Activated CD4-positive, alpha-beta T cell treated with anti-CD3 and anti-CD28 coated beads, Interleukin-2, amount 50 U/mL, for 24 hours (primary cell): ENCODE measurements around the gene TRIM15.
A peak's percentile ranks its signal among the peaks of the same experiment; 100 is the strongest.
"Not testable (repeated sequence)": the region's sequence is repeated elsewhere in the genome, so short reads cannot be mapped to it uniquely, and the experiment has no call there.

Experiments
- DNase-seq, 2 donors: peaks; one replicate each; pipeline ENCODE4 v3.0.0-alpha.2; 2020; ENCODE audit warnings: low read depth in 1 of 2, low spot score in 1 of 2

TRIM15 gene

GRCh38 chr6:30162265-30163089, 869 bp upstream of the TRIM15 start:
- no peak for DNase-seq

GRCh38 chr6:30163918-30164654, 740 bp downstream of the TRIM15 start:
- DNase-seq = no peak

DNA sequence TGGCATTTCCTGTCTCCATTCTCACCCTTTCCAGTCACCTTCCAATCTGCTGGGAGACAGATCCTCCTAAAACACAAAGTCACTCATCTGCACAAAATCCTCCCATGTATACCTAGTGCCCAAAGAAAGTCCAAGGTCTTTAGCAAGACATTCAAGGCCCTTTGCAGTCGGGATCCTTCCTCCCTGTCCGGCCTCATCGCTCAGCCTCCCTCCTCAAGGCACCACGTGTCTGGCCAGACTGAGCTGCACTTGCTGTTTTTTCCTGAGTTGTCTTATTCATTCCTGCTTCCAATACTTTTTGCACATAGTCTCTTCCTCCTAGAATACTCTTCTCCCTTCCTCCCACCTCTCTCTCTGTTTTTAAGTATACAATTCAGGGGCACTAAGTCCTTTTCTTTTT, 1.4 kb downstream of the TRIM15 start:
- DNase-seq = no peak

DNA sequence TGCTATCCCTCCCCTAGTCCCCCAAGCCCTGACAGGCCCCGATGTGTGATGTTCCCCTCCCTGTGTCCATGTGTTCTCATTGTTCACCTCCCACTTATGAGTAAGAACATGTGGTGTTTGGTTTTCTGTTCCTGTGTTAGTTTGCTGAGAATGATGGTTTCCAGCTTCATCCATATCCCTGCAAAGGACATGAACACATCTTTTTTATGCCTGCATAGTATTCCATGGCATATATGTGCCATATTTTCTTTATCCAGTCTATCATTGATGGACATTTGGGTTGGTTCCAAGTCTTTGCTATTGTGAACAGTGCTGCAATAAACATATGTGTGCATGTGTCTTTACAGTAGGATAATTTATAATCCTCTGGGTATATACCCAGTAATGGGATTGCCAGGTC, 1.9 kb downstream of the TRIM15 start:
- DNase-seq = not testable (repeated sequence)

GRCh38 chr6:30167101-30167500, 3.8 kb downstream of the TRIM15 start:
- DNase-seq = peak in 1 of 2 donors; percentile 10

- no peak for DNase-seq
Measured at GRCh38 chr6:30168741-30169140, 5.4 kb downstream of the TRIM15 start.

DNA sequence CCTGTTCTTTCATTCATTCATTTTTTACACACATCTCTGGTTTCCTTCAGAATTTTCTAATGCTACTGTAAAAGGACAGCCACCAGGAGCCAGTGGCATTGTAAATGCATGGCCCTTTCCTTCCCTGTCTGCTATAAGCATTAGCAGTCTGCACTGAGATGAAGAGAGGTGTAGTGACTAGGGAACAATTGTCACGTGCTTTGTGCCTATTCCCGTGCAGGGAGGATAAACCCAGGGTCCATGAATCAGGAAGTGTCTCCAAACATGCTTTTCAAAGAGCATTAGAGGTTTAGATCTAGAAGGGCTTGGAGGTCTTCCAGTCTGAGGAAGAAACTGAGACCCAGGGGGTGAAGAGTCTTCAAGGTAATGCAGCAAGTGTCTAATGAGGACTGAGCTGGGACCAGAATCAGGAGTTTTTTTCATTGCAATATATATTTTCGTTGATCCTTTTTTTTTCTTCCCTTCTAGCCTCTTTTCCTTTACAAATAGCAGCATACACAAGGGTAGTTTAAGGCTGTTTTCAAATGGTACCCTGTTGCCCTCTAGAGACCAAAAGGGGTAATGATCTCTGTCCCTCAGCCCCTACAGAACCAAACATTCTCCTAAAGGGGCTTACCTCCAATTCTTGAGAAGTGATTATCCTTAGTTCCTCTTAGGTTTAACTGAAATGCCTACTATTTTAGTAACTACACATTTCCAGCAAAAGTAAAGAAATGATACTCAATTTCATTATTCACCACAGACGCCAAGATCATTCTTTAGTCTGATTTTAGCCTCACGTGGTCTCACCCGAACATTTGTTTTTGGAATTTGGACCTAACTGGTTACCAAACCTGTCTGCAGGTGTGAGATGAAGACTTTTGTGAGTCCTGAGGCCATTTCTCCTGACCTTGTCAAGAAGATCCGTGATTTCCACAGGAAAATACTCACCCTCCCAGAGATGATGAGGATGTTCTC, 6.6 kb downstream of the TRIM15 start:
- peak in 1 of 2 donors; percentile 24 for DNase-seq

DNA sequence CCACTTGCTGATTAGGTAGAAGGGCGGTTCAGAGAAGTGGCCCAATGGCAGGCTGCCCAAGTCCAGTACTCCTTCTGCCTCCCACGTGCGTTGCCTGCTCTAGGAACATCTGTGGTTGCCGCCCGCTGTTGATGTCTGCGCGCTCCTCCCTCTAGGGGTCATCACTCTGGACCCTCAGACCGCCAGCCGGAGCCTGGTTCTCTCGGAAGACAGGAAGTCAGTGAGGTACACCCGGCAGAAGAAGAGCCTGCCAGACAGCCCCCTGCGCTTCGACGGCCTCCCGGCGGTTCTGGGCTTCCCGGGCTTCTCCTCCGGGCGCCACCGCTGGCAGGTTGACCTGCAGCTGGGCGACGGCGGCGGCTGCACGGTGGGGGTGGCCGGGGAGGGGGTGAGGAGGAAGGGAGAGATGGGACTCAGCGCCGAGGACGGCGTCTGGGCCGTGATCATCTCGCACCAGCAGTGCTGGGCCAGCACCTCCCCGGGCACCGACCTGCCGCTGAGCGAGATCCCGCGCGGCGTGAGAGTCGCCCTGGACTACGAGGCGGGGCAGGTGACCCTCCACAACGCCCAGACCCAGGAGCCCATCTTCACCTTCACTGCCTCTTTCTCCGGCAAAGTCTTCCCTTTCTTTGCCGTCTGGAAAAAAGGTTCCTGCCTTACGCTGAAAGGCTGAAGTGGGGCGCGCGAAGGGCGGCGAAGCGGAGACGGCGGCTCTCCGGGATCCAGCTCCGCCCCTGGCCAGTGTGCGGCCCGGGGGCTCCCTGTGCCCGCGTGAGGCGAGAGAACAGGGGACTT, 8.5 kb downstream of the TRIM15 start:
- DNase-seq = no peak

GRCh38 chr6:30172681-30173080, 9.3 kb downstream of the TRIM15 start:
- no peak for DNase-seq

GRCh38 chr6:30175765-30176164, 12.4 kb downstream of the TRIM15 start:
- DNase-seq = no peak

DNA sequence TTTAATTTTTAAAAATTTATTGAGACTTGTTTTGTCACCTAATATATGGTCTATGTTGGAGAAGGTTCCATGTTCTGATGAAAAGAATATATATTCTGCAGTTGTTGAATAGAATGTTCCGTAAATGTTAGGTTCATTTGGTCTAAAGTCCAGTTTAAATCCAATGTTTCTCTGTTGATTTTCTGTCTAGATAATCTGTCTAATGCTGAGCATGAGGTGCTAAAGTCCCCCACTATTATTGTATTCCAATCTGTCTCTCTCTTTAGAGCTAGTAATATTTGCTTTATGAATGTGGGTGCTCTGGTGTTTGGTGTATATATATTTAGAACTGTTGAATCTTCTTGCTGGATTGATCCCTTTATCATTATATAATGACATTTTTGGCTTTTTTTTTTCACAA, 15.5 kb downstream of the TRIM15 start:
- no peak for DNase-seq

DNA sequence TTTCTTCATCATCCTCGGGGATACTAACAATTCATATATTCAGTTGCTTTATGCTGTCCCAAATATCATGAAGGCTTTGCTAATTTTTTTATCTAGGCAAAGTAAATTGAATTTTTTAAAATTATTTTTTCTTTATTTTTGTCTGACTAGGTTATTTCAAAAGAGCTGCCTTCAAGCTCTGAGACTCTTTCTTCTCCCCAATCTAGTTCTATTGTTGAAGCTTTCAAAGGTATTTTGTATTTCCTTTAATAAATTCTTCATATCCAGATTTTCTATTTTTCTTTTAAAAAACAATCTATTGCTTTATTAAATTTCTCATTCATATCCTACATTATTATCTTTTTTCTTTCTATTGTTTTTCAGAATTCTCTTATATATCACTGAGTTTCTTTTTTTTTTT, 16.8 kb downstream of the TRIM15 start:
- DNase-seq = no peak

DNA sequence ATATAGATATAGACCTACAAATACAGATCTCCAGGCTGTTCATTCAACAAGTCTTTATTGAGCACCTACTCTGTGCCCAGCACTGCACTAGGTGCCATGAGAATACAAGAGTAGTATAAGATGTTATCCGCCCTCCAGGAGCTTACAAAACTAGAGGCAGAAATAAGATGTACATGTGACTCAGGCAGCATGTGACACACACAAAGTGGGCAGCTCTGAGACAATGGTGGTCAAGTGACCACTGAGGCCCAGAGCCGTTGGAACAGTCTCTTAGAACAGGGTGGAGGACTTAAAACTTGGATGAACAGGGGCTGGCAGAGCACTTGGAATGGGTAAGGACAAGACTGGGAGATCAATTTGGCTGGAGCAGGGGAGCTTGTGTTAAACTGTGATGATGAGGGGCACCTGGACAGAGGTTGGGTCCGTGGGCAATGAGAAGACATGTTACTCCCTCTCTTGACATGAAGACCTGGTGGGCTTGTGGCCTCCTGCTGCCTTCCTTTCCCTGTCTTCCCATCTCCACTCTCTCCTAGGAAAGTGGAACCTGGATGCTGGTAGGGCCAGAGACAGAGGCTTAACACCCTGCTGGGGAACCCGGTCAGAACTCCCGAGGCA, 21.2 kb downstream of the TRIM15 start:
- no peak for DNase-seq

- no peak for DNase-seq
Measured at GRCh38 chr6:30185846-30186484, 22.6 kb downstream of the TRIM15 start.

DNA sequence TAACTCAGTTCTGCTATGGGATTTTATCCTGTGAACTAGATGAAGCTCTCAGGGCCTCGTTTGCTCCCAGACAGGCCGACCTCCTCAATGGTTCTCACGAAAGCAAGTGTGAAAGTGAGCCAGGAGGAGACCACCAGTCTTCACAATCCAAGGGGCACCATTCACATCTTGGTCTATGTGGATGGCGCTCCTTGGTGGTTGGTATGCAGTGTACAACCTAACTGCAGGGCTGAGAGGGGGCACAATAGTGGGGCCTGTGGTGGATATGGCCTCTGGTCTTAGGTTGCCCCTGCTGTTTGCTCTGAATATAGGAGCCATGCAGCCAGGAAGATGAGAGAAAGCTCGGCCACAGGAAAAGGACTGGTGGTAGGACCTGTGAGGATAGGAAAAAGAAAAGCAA, 25.2 kb downstream of the TRIM15 start:
- no peak for DNase-seq

DNA sequence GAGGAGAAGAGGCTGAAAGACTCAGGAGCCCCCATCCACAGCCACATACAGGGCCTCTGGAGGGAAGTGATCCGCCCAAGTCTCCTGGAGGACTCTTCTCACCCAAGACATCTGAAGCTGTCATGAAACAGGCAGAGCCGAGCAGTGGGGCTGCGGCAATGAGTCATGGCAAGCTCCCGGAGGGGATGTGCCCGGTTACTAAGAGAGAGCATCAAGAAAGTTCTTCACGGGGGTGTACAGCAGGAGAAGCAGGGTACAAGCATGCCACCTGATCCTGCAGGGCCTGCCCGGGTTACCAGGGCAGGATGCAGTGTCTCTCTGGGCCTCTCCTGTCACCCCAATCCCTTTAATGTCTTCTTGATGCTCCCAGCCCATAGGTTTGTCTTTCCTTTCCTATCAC, 28.7 kb downstream of the TRIM15 start:
- no peak for DNase-seq

- no peak for DNase-seq
Measured at GRCh38 chr6:30194797-30195690, 31.7 kb downstream of the TRIM15 start.

DNA sequence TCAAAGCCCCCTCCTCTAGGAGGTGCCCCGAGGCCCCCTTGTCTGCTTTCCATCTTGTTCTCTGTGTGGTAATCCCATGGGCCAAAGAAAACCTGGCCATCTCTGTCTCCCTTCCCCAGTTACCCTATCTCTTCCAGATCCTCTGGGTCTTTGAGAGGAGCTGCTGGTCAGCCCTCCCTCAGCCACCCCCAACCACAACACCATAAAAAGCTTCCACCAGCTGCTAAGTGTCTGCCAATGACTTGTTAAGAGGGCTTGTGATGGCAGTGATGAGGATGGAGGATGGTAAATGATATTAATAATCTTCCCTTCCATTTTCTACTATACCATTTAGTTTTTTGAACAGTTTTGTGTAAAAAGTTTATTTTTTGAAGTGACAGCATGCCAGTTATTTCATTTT, 32.6 kb downstream of the TRIM15 start:
- no peak for DNase-seq

DNA sequence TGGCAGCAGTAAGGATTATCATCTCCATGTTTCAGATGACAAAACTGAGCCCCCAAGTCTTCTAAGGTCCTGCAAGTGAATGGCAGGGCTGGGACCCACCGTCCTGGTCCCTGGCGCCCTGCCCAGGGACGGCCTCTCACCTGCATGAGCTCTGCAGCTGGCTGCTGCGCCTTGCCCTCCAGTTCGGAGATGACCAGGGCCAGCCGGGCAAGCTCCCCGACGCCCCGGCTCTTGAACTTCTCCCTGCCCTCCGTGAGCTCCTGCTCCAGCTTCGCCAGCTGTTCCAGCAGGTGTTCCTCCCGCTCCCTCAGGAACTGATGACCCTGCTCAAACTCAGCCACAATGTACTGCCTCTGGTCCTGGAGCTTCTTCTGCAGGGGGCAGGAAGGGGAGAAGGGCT, 33.0 kb downstream of the TRIM15 start:
- no peak for DNase-seq
